Stimulated activated CD8-positive, alpha-beta memory T cell treated with anti-CD3 and anti-CD28 coated beads, Interleukin-12 subunit alpha, Interleukin-12 subunit beta, amount 100 ng/mL, for 24 hours (primary cell): ENCODE data around the gene LRIT1.
A peak's percentile ranks its signal among the peaks of the same experiment; 100 is the strongest.

Experiments used
- DNase-seq: peaks from one replicate; pipeline ENCODE4 v3.0.0-alpha.2; 2020; ENCODE audit errors: extremely low read depth

The LRIT1 gene

GRCh38 chr10:84214046-84214572 lies 27.2 kb downstream of the LRIT1 start:
- DNase-seq, result no peak

GRCh38 chr10:84213076-84213475 lies 28.3 kb downstream of the LRIT1 start:
- DNase-seq, result no peak

DNA sequence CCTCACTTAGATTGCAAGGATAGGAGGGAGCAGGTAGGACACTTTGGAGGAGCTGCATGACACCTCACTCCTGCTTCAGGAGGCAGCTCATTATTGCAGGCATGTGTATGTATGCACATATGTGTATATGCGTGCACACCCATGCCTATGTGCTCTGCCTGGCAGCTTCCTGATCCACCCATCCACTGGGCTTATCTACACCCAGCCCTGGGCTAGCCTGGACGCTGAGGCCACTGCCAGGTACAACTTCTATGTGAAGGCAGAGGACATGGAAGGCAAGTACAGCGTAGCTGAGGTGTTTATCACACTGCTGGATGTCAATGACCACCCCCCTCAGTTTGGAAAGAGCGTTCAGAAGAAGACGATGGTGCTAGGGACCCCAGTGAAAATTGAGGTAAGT lies 29.3 kb downstream of the LRIT1 start:
- no peak for DNase-seq

DNA sequence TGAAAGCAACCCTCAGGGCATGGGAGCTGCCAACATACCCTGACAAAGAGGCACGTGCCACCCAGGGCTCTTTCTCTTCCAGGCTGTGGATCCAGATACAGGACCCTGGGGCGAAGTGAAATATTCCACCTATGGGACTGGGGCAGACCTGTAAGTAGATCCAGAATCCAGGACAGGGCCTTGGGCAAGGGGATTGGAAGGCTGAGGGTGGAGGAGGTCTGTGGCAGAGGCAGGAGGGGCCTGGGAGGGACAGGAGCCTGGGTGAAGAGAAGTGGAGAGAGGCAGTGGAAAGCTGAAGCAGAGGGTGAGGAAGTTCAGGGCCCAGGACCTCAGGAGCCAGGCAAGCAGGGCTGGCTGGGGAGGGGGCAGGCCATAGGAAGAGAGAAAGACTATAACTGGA lies 29.8 kb downstream of the LRIT1 start:
- DNase-seq, result no peak

DNA sequence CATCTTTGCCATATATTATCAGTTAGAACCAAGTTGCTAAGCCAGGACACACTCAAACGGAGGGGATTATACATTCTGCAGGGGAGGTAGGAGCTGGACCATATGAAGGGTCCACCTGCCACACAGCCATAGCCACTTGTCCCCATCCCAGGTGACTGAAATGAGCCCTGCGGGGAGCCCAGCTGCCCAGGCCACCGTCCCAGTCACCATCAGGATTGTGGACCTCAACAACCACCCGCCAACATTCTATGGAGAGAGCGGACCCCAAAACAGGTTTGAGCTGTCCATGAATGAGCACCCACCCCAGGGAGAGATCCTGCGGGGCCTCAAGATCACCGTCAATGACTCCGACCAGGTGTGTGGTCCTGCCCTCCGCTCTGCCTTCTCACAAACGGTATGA lies 33.3 kb downstream of the LRIT1 start:
- no peak for DNase-seq

DNA sequence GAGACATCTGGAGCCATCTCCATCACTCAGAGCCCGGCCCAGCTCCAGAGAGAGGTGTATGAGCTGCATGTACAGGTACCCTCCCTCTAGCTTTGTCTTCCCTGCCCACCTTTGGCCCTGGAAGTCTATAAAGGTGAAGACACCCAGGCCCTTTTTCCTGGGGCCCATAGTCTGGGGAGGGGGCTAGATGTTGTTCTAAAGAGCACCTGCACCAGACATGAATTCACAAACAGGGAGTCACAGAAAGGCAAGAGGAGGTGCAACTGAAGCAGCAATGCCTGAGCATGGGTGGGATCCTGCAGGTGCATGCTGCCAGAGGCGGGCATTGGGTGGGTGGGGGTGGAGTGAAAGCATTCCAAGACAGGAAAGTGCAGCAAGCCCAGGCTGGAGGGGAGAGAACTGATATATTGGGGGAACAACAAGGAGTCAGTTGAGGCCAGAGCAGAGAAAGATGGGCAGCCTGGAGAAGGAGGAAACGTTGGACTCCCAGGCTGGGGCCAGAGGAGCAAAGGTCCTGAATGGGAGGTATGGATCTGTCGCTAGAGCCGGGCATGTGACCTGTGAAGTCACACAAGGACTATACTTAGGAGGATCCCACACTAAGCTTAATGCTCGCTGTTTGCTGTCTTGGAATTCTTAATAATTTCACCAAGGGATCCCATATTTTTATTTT lies 35.4 kb downstream of the LRIT1 start:
- DNase-seq, result no peak

GRCh38 chr10:84205049-84205852 lies 36.1 kb downstream of the LRIT1 start:
- no peak for DNase-seq

DNA sequence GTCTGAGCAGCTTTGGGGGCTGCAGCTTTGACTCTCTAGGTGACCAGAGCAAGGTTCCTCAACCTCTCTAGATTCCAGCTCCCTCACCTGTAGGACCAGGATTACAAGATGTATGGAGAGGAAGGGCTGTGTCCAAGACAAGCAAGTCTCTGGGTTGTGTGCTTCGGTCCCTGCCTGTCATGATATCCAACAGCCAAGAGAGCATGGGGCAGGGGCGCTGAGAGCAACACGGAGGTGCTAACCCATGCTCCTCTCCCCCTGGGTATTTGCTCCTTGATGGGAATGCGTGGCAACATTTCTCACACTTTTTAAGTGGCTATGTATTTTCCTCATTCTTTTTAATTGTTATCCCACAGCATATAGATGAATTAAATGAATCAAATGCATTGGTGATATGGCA lies 36.7 kb downstream of the LRIT1 start:
- no peak for DNase-seq

- DNase-seq, result no peak
These were observed 37.2 kb downstream of the LRIT1 start for GRCh38 chr10:84204122-84204521.

GRCh38 chr10:84202349-84202748 lies 39.0 kb downstream of the LRIT1 start:
- no peak for DNase-seq

- DNase-seq, result no peak
These were observed 39.7 kb downstream of the LRIT1 start for GRCh38 chr10:84201682-84202081.

DNA sequence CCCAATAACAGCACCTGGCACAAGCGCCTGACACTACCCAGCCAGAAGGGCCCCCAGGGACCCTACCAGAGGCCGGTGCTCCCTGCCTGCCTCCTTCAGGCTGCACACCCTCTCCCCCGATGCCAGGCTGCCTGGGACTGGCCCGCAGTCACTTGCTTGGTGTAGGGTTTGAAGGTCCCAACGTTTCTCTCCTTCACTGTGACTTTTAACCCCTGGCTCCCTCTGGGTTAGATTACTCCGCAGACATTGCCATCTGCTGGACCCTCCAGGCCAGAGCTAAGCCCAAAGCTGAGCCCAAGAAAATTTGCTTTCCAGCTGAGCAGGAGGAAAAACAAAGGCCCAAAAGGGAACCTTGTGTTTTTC lies 40.1 kb downstream of the LRIT1 start:
- no peak for DNase-seq

DNA sequence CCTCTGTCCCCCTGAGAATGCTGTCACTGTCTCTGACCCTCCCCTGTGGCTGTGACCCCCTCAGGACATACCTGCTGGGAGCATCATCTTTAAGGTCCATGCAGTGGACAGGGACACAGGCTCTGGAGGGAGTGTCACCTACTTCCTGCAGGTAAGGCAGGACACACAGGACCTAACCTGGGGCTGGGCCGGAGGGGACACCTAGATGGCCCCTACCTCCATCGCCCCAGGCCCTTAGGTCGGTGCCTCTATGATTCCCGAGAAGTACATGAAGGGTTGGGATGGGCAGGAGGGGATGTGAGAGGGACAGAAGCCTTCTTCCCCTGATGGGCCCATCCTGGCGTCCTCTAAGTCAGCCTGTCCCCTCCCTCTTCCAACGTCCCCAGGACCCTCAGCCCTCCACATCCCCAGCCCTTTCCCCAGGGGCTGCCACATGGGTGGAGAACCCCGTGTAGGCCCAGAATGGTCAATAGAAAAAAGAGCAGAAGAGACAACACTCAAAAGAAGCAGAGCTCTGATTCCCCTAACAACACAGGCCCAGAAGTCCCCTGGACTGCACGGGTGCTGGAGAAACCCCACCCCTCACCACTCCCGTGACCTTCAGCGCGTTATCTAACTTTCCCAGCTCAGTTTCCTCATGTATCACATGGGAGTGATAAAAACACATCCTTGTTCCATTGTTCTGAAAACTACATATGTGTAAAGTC lies 40.7 kb downstream of the LRIT1 start:
- no peak for DNase-seq

DNA sequence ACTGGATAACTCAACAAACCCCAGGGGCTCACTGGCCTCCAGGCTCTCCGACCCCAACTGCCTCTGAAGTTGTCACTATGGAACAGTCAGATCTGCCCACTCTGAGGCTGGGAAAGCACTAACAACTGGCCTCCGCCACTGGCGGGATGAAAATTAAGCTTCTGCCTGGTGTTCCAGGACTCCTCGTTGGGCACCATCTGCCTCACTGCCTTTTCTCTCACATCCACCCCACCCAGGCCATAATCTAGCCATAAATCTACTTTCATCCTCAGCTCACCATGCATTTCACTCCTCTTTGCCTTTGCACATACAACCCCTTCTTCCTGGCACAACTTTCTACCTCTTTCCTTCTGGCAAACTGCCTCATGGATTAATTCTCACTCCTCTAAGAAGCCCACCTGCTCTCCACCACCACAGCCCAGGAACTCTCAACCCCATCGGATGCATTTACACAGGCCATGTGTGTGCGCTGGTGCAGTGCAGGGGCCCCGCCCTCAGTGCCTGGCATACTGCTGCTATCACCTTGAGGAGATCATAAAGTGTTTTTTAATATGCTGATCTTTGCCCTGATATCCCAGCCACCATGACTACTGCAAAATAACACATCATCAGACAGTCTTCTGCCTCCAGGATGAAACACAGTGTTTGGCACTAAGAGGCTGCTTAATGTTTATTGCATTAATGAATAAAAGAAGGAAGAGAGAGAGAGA lies 43.0 kb downstream of the LRIT1 start:
- DNase-seq, result no peak

GRCh38 chr10:84197643-84198042 lies 43.7 kb downstream of the LRIT1 start:
- DNase-seq, result no peak

DNA sequence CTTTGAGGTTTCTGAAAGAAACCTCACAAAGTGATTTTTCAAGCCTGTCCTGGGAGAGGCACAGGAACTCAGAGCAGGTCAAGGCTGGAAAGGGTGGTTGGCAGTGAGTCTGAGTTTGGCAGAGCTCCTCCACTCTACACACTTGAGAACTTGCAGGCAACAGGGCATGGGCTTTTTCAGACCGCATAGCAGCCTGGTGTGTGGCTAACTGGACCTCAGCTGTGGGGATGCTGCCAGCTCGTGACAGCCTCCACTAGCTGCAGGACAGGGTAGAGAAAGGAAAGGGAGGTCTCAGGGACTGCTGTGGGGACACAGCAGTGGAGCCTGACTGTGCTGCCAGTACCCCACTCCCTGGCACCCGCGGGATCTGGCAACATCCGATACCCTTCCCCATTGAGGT lies 44.4 kb downstream of the LRIT1 start:
- no peak for DNase-seq

GRCh38 chr10:84196083-84196482 lies 45.3 kb downstream of the LRIT1 start:
- DNase-seq, result no peak

GRCh38 chr10:84195044-84195830 lies 46.1 kb downstream of the LRIT1 start:
- DNase-seq, result no peak

GRCh38 chr10:84194424-84195043 lies 46.8 kb downstream of the LRIT1 start, which contains the start of gene CDHR1:
Gene CDHR1, plus strand, starts transcription at chr10:84194537. Its CDS starts 224 bp downstream, at chr10:84194761.
- DNase-seq, result peak; percentile 16

GRCh38 chr10:84193846-84194423 lies 47.4 kb downstream of the LRIT1 start:
- DNase-seq, result no peak
